Measurements from ENCODE around the gene IRF2.

Gene IRF2

GRCh38 chr4:184361443-184361842, 112.9 kb downstream of the IRF2 start:
- Histone ChIP-seq H2BK5ac (ENCODE audit: low read depth, low read length, poor library complexity) (no peak overlapping the region), H3K14ac (ENCODE audit: low read length) (no peak overlapping the region), H2BK12ac (ENCODE audit: low read length) (no peak overlapping the region), H2AFZ (ENCODE audit: insufficient read depth, low read length, poor library complexity) (no peak overlapping the region), H4K12ac (ENCODE audit: low read depth, low read length) (no peak overlapping the region), H3K4ac (ENCODE audit: low read depth, low read length) (no peak overlapping the region), H3K27ac (ENCODE audit: low read depth, low read length) (no peak overlapping the region), H3K18ac (ENCODE audit: low read length) (no peak overlapping the region), H3K79me1 (ENCODE audit: low read length) (no peaks in the 10 kb centered on the region), H3K4me2 (ENCODE audit: low read length) (no peak overlapping the region), H4K8ac (ENCODE audit: low read depth, low read length) (no peak overlapping the region), H3K4me3 (ENCODE audit: low read depth, low read length) (no peak overlapping the region), H2AK5ac (ENCODE audit: low read length) (no peak overlapping the region), H3K27me3 (ENCODE audit: insufficient read depth, low read length) (no peaks in the 10 kb centered on the region), H3K23ac (ENCODE audit: low read length) (no peak overlapping the region), H3K4me1 (ENCODE audit: control insufficient read depth in 1 of 2, insufficient read depth in 2 of 2, low read length in 2 of 2) (no peaks in the 10 kb centered on the region), H3K79me2 (ENCODE audit: control insufficient read depth, insufficient read depth, low read length, poor library complexity) (no peaks in the 10 kb centered on the region), H3K9ac (ENCODE audit: low read length) (no peak overlapping the region), H4K91ac (ENCODE audit: low read depth, low read length) (no peak overlapping the region), H3K9me3 (ENCODE audit: insufficient read depth, low read depth, low read length) (no peaks in the 10 kb centered on the region), H3K36me3 (ENCODE audit: control insufficient read depth in 1 of 2, insufficient read depth in 2 of 2, low read length in 2 of 2) (no peaks in the 10 kb centered on the region), H2BK120ac (ENCODE audit: insufficient read depth, low read length, poor library complexity) (no peak overlapping the region)
- WGBS (ENCODE audit: extremely low coverage, insufficient coverage, insufficient read length), result no CpG with 5 or more reads among the region's 3 CpGs
- no peak for DNase-seq

GRCh38 chr4:184359888-184360287, 114.5 kb downstream of the IRF2 start:
- no peak overlapping the region for H3K14ac ChIP-seq (ENCODE audit: low read length)

GRCh38 chr4:184358521-184359232, 115.7 kb downstream of the IRF2 start:
- H4K91ac ChIP-seq (ENCODE audit: low read depth, low read length), result no peak overlapping the region
- no CpG with 5 or more reads among the region's 5 CpGs for WGBS (ENCODE audit: extremely low coverage, insufficient coverage, insufficient read length)

More at GRCh38 chr4:184359888-184360287, 114.5 kb downstream of the IRF2 start:
- Histone ChIP-seq H3K4ac (ENCODE audit: low read depth, low read length) (no peak overlapping the region), H3K9me3 (ENCODE audit: insufficient read depth, low read depth, low read length) (no peaks in the 10 kb centered on the region), H3K36me3 (ENCODE audit: control insufficient read depth in 1 of 2, insufficient read depth in 2 of 2, low read length in 2 of 2) (no peaks in the 10 kb centered on the region), H3K27ac (ENCODE audit: low read depth, low read length) (no peak overlapping the region), H3K27me3 (ENCODE audit: insufficient read depth, low read length) (no peaks in the 10 kb centered on the region), H3K4me3 (ENCODE audit: low read depth, low read length) (no peak overlapping the region), H2BK120ac (ENCODE audit: insufficient read depth, low read length, poor library complexity) (no peak overlapping the region), H4K12ac (ENCODE audit: low read depth, low read length) (no peak overlapping the region), H2AK5ac (ENCODE audit: low read length) (no peak overlapping the region), H3K9ac (ENCODE audit: low read length) (no peak overlapping the region), H3K79me2 (ENCODE audit: control insufficient read depth, insufficient read depth, low read length, poor library complexity) (no peaks in the 10 kb centered on the region), H3K4me2 (ENCODE audit: low read length) (no peak overlapping the region), H4K8ac (ENCODE audit: low read depth, low read length) (no peak overlapping the region), H2BK5ac (ENCODE audit: low read depth, low read length, poor library complexity) (no peak overlapping the region), H3K23ac (ENCODE audit: low read length) (no peak overlapping the region), H4K91ac (ENCODE audit: low read depth, low read length) (no peak overlapping the region), H3K79me1 (ENCODE audit: low read length) (no peaks in the 10 kb centered on the region), H3K4me1 (ENCODE audit: control insufficient read depth in 1 of 2, insufficient read depth in 2 of 2, low read length in 2 of 2) (peaks cover 0 to 3% of the 10 kb centered on the region in 2 experiments), H2AFZ (ENCODE audit: insufficient read depth, low read length, poor library complexity) (no peak overlapping the region), H2BK12ac (ENCODE audit: low read length) (no peak overlapping the region), H3K18ac (ENCODE audit: low read length) (no peak overlapping the region)
- DNase-seq, result no peak
- no CpG with 5 or more reads among the region's 5 CpGs for WGBS (ENCODE audit: extremely low coverage, insufficient coverage, insufficient read length)

GRCh38 chr4:184357772-184358171, 116.6 kb downstream of the IRF2 start:
- no peak for DNase-seq
- peaks cover 0 to 3% of the 10 kb centered on the region in 2 experiments for H3K4me1 ChIP-seq (ENCODE audit: control insufficient read depth in 1 of 2, insufficient read depth in 2 of 2, low read length in 2 of 2)
- no peak overlapping the region for H3K23ac ChIP-seq (ENCODE audit: low read length)
- no peak overlapping the region for H3K4me2 ChIP-seq (ENCODE audit: low read length)
- no peaks in the 10 kb centered on the region for H3K79me1 ChIP-seq (ENCODE audit: low read length)
- no peaks in the 10 kb centered on the region for H3K36me3 ChIP-seq (ENCODE audit: control insufficient read depth in 1 of 2, insufficient read depth in 2 of 2, low read length in 2 of 2)
- no peak overlapping the region for H2BK12ac ChIP-seq (ENCODE audit: low read length)
- no peaks in the 10 kb centered on the region for H3K79me2 ChIP-seq (ENCODE audit: control insufficient read depth, insufficient read depth, low read length, poor library complexity)
- H4K91ac ChIP-seq (ENCODE audit: low read depth, low read length), result no peak overlapping the region
- H3K18ac ChIP-seq (ENCODE audit: low read length), result no peak overlapping the region
- H3K4ac ChIP-seq (ENCODE audit: low read depth, low read length), result no peak overlapping the region
- no peak overlapping the region for H4K12ac ChIP-seq (ENCODE audit: low read depth, low read length)
- no peak overlapping the region for H3K4me3 ChIP-seq (ENCODE audit: low read depth, low read length)
- H2BK120ac ChIP-seq (ENCODE audit: insufficient read depth, low read length, poor library complexity), result no peak overlapping the region
- WGBS (ENCODE audit: extremely low coverage, insufficient coverage, insufficient read length), result no CpG with 5 or more reads among the region's 4 CpGs
- H2AFZ ChIP-seq (ENCODE audit: insufficient read depth, low read length, poor library complexity), result no peak overlapping the region
- H3K14ac ChIP-seq (ENCODE audit: low read length), result no peak overlapping the region
- no peak overlapping the region for H3K27ac ChIP-seq (ENCODE audit: low read depth, low read length)
- peaks cover 2% of the 10 kb centered on the region for H3K9me3 ChIP-seq (ENCODE audit: insufficient read depth, low read depth, low read length)
- H2AK5ac ChIP-seq (ENCODE audit: low read length), result no peak overlapping the region
- H4K8ac ChIP-seq (ENCODE audit: low read depth, low read length), result no peak overlapping the region
- H2BK5ac ChIP-seq (ENCODE audit: low read depth, low read length, poor library complexity), result no peak overlapping the region
- H3K27me3 ChIP-seq (ENCODE audit: insufficient read depth, low read length), result no peaks in the 10 kb centered on the region
- H3K9ac ChIP-seq (ENCODE audit: low read length), result no peak overlapping the region

More at GRCh38 chr4:184358521-184359232, 115.7 kb downstream of the IRF2 start:
- Histone ChIP-seq H3K4ac (ENCODE audit: low read depth, low read length) (no peak overlapping the region), H3K9ac (ENCODE audit: low read length) (no peak overlapping the region), H2BK5ac (ENCODE audit: low read depth, low read length, poor library complexity) (no peak overlapping the region), H3K27me3 (ENCODE audit: insufficient read depth, low read length) (no peaks in the 10 kb centered on the region), H3K14ac (ENCODE audit: low read length) (no peak overlapping the region), H4K8ac (ENCODE audit: low read depth, low read length) (no peak overlapping the region), H3K4me2 (ENCODE audit: low read length) (no peak overlapping the region), H3K79me2 (ENCODE audit: control insufficient read depth, insufficient read depth, low read length, poor library complexity) (no peaks in the 10 kb centered on the region), H3K9me3 (ENCODE audit: insufficient read depth, low read depth, low read length) (peaks cover 2% of the 10 kb centered on the region), H2BK12ac (ENCODE audit: low read length) (no peak overlapping the region), H3K79me1 (ENCODE audit: low read length) (no peaks in the 10 kb centered on the region), H3K4me1 (ENCODE audit: control insufficient read depth in 1 of 2, insufficient read depth in 2 of 2, low read length in 2 of 2) (peaks cover 0 to 3% of the 10 kb centered on the region in 2 experiments), H3K18ac (ENCODE audit: low read length) (no peak overlapping the region), H4K12ac (ENCODE audit: low read depth, low read length) (no peak overlapping the region), H2AK5ac (ENCODE audit: low read length) (no peak overlapping the region), H3K27ac (ENCODE audit: low read depth, low read length) (no peak overlapping the region), H3K4me3 (ENCODE audit: low read depth, low read length) (no peak overlapping the region), H2AFZ (ENCODE audit: insufficient read depth, low read length, poor library complexity) (no peak overlapping the region), H3K23ac (ENCODE audit: low read length) (no peak overlapping the region), H2BK120ac (ENCODE audit: insufficient read depth, low read length, poor library complexity) (no peak overlapping the region), H3K36me3 (ENCODE audit: control insufficient read depth in 1 of 2, insufficient read depth in 2 of 2, low read length in 2 of 2) (no peaks in the 10 kb centered on the region)
- no peak for DNase-seq
